GM12878 (cell line): ENCODE measurements around the gene DTD1. TPM values are rescaled to one million over a fixed set of nuclear protein-coding genes. Genes with fewer than 3 reads are reported as not detected.

Source experiments
- ATAC-seq: fragments of 200-7000 bp; cut with Tn5 transposase; 3 replicates; pipeline ENCODE4 v1.9.1; 2020; ENCODE audit warnings: mild to moderate bottlenecking, moderate library complexity
- BruUV-seq: library from RNA; stranded (reverse); fragments of 400-500 nt; replicated peaks from 2 replicates; lab custom pipeline; 2021; lab: Mats Ljungman, UMichigan
- CTCF ChIA-PET: fragments of 300-600 bp; sonication (Branson Sonifier 250); formaldehyde crosslinking; extraction: SDS; loops from one replicate; lab custom pipeline; 2021; ENCODE audit warnings: inconsistent platforms; lab: Yijun Ruan, JAX
- POLR2A ChIA-PET: fragments of 350-600 bp; formaldehyde crosslinking; extraction: SDS; loops from one replicate; lab custom pipeline; 2021; ENCODE audit warnings: inconsistent platforms; lab: Charles Lee
- RAD21 ChIA-PET: fragments of 300-600 bp; sonication (Branson Sonifier 250); formaldehyde crosslinking; loops from one replicate; lab custom pipeline; 2023; ENCODE audit warnings: antibody characterized with exemption; ENCODE audit not compliant: unreplicated experiment; lab: Charles Lee
- SMC1A ChIA-PET: fragments of 300-600 bp; sonication (Branson Sonifier 250); formaldehyde crosslinking; loops from one replicate; lab custom pipeline; 2023; ENCODE audit not compliant: unreplicated experiment, uncharacterized antibody; lab: Charles Lee
- DNase-seq: peaks from one replicate; pipeline ENCODE4 v3.0.0-alpha.2; 2011; ENCODE audit warnings: low read depth, low spot score
- FAIRE-seq: peaks from 3 replicates; lab custom pipeline; 2011; peaks lifted over from hg19 to GRCh38; lab: Jason Lieb, UNC
- H2AFZ ChIP-seq: 2 replicates; pipeline ENCODE4 v1.6.0; 2011; ENCODE audit warnings: low read depth, low read length, control low read depth; ENCODE audit not compliant: control insufficient read depth
- H3K27ac ChIP-seq: 2 replicates; pipeline ENCODE4 v1.5.1; 2011; ENCODE audit warnings: control low read depth; ENCODE audit not compliant: control insufficient read depth, insufficient read depth
- H3K27me3 ChIP-seq, 2 experiments: replicated peaks in 1 of 2; 2 replicates each; pipeline versions ENCODE4 v1.6.0 to v1.6.1; 2011; ENCODE audit warnings: low read length in 1 of 2; ENCODE audit not compliant: control insufficient read depth in 2 of 2, insufficient read depth in 2 of 2
- H3K36me3 ChIP-seq, 2 experiments: 2 replicates each; pipeline ENCODE4 v1.5.1; 2011; ENCODE audit warnings: low read length in 1 of 2; ENCODE audit not compliant: control insufficient read depth in 2 of 2, insufficient read depth in 2 of 2
- H3K4me1 ChIP-seq: 2 replicates; pipeline ENCODE4 v1.6.1; 2011; ENCODE audit warnings: mild to moderate bottlenecking, low read length, moderate library complexity, mixed read lengths; ENCODE audit not compliant: control insufficient read depth, insufficient read depth
- H3K4me2 ChIP-seq: 2 replicates; pipeline ENCODE4 v1.6.0; 2011; ENCODE audit warnings: control low read depth; ENCODE audit not compliant: control insufficient read depth, insufficient read depth
- H3K4me3 ChIP-seq: fragments of 200-600 bp; sonication (generic); 2 replicates; pipeline ENCODE4 v1.5.1; 2016
- H3K79me2 ChIP-seq: 2 replicates; pipeline ENCODE4 v1.6.0; 2011; ENCODE audit warnings: low read length; ENCODE audit not compliant: control insufficient read depth, insufficient read depth
- H3K9ac ChIP-seq: 2 replicates; pipeline ENCODE4 v1.8.0; 2011; ENCODE audit warnings: low read length, control low read depth, mixed read lengths; ENCODE audit not compliant: control insufficient read depth, insufficient read depth
- H3K9me3 ChIP-seq: replicated peaks from 3 replicates; pipeline ENCODE4 v1.5.1; 2011; ENCODE audit warnings: mild to moderate bottlenecking, low read length; ENCODE audit not compliant: control insufficient read depth, insufficient read depth
- H4K20me1 ChIP-seq: 2 replicates; pipeline ENCODE4 v1.6.0; 2011; ENCODE audit not compliant: control insufficient read depth, insufficient read depth
- BHLHE40 ChIP-seq, 2 experiments: fragments of 450-650 bp in 1 of 2; IDR thresholded peaks; 2 replicates each; pipeline ENCODE4 v1.6.1; 2011 to 2017; ENCODE audit warnings: low read depth in 2 of 2, borderline replicate concordance in 1 of 2, improper control_type of control experiment in 1 of 2, low read length in 1 of 2, mild to moderate bottlenecking in 1 of 2
- ETV6 ChIP-seq, 2 experiments: fragments of 450-650 bp in 1 of 2; IDR thresholded peaks in 1 of 2; conservative IDR thresholded peaks in 1 of 2; 2 replicates each; pipeline ENCODE4 v1.6.1; 2014; ENCODE audit warnings: antibody characterized with exemption in 1 of 2, borderline replicate concordance in 1 of 2, low read depth in 1 of 2, mild to moderate bottlenecking in 1 of 2, moderate library complexity in 1 of 2
- IKZF2 ChIP-seq, 2 experiments: fragments of 450-650 bp; IDR thresholded peaks; 2 replicates each; pipeline ENCODE4 v1.6.1; 2017; ENCODE audit warnings: mild to moderate bottlenecking in 2 of 2, moderate library complexity in 2 of 2
- IRF4 ChIP-seq: IDR thresholded peaks from 2 replicates; pipeline ENCODE4 v1.6.1; 2011; ENCODE audit warnings: low read depth, low read length
- MEF2B ChIP-seq: fragments of 450-650 bp; IDR thresholded peaks from 2 replicates; pipeline ENCODE4 v1.6.1; 2018; ENCODE audit warnings: mild to moderate bottlenecking, moderate library complexity; ENCODE audit not compliant: partially characterized antibody, poor library complexity, severe bottlenecking
- RCOR1 ChIP-seq: conservative IDR thresholded peaks from 2 replicates; pipeline ENCODE4 v1.6.1; 2012; ENCODE audit warnings: low read depth, low read length, improper control_type of control experiment
- TAF1 ChIP-seq: IDR thresholded peaks from 2 replicates; pipeline ENCODE4 v1.6.1; 2011; ENCODE audit warnings: mild to moderate bottlenecking, low read depth, low read length, borderline replicate concordance
- WGBS: methylation state at CpG from one replicate; pipeline ENCODE4 v1.1.6; 2016; ENCODE audit warnings: low lambda C conversion rate; ENCODE audit not compliant: insufficient replicate concordance, insufficient coverage; ENCODE audit errors: missing lambda C conversion rate; 5-methylcytosine and 5-hydroxymethylcytosine counted together
- in situ Hi-C: fragments of 300-500 bp; cut with MboI; formaldehyde crosslinking; loops from 9 replicates; pipeline ENCODE4 v1.14.3; 2018; ENCODE audit warnings: mixed read lengths
- intact Hi-C: fragments of 100-400 bp; cut with micrococcal nuclease; formaldehyde crosslinking; loops from one replicate; pipeline ENCODE4 v1.14.2; 2022; ENCODE audit not compliant: unreplicated experiment
- polyA plus RNA-seq, 11 experiments: library from polyadenylated mRNA; depleted of rRNA in 4 of 11; unstranded in 6 of 11; stranded (reverse) in 5 of 11; fragments of >200 nt; fragmentation: Nextera tagmentation in 4 of 11; fragmentation: Illumina TruSeq in 1 of 11; extraction: Ambion mirVana in 4 of 11; extraction: Trizol in 1 of 11; gene quantifications; 1 replicate in 1 of 11; 2 replicates in 10 of 11; pipeline versions ENCODE4 v1.2.1 to v1.2.3, GENCODE V29; 2011 to 2016; ENCODE audit warnings: inconsistent platforms in 2 of 11, missing spikeins in 2 of 11, low read depth in 1 of 11
- total RNA-seq, 4 experiments: library from RNA; depleted of rRNA in 3 of 4; stranded (reverse); fragments of >200 nt in 3 of 4; fragmentation: Illumina TruSeq in 1 of 4; extraction: Trizol in 1 of 4; gene quantifications; 2 replicates each; pipeline versions ENCODE4 v1.2.1 to v1.2.3, GENCODE V29; 2013 to 2021
- TF ChIP-seq, protein P1 (sequence below): fragments of 450-650 bp; IDR thresholded peaks from 2 replicates; pipeline ENCODE4 v1.6.1; 2016; ENCODE audit warnings: mild to moderate bottlenecking
- TF ChIP-seq, protein P2 (sequence below): IDR thresholded peaks from 2 replicates; pipeline ENCODE4 v1.6.1; 2012; ENCODE audit warnings: low read depth, low read length, improper control_type of control experiment
- TF ChIP-seq, protein P3 (sequence below), 3 experiments: IDR thresholded peaks in 2 of 3; conservative IDR thresholded peaks in 1 of 3; 2 replicates each; pipeline ENCODE4 v1.5.1; 2011; ENCODE audit warnings: low read depth in 3 of 3, low read length in 3 of 3, mild to moderate bottlenecking in 3 of 3, control low read depth in 2 of 3, moderate library complexity in 2 of 3, inconsistent platforms in 1 of 3, mixed read lengths in 1 of 3; ENCODE audit not compliant: control insufficient read depth in 2 of 3, insufficient read depth in 1 of 3; ENCODE audit errors: extremely low read depth in 1 of 3

The DTD1 gene
- total and polyA plus RNA-seq, 10 of the 15 experiments (the other 5 are each of a cell fraction or from before 2014, with no cell fraction given) = 24.3 to 99.8 (median 63.3) TPM

DNA sequence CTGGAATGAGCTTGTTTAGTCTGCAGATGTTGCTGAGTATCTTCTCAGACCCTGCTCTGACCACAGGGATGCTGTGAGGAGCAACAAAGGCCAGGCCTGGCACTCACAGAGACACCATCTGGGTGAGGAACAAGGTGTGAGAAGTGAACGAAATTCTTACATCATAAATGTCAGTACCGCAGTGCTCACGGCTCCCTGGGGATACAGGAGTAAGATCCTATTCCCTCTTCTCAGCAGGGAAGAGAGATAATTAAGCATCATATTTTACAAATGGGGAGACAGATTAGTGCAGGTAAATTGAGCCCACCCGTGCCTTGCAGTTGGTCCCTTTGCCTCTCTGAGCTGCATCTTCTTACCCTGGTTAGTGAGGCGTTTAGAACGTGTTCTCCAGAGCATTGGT, 106.2 kb downstream of the DTD1 start:
- ATAC-seq (no peak), FAIRE-seq (no peak), DNase-seq (no peak)
- CTCF ChIA-PET = interaction anchor here (0.5 kb wide), 1 partner anchor 193 kb away, joined by 3 read pairs; no protein-coding TSS in a partner anchor
- no peaks in the 10 kb centered on the region for H3K79me2 ChIP-seq
- SMC1A ChIA-PET = no interaction called here
- no peaks in the 10 kb centered on the region for H4K20me1 ChIP-seq
- BruUV-seq = no TSS peak
- POLR2A ChIA-PET = no interaction called here
- H3K4me1 ChIP-seq = no peaks in the 10 kb centered on the region
- no peaks in the 10 kb centered on the region for H3K27me3 ChIP-seq
- H2AFZ ChIP-seq = no peak overlapping the region
- no peak overlapping the region for H3K4me2 ChIP-seq
- no peaks in the 10 kb centered on the region for H3K9me3 ChIP-seq
- intact Hi-C loops (no loop called here), in situ Hi-C loops (no loop called here)
- RAD21 ChIA-PET = no interaction called here
- H3K4me3 ChIP-seq = no peak overlapping the region
- H3K9ac ChIP-seq = no peak overlapping the region
- H3K27ac ChIP-seq = no peak overlapping the region
- 90% methylated on average over 6 of the region's 6 CpGs for WGBS
- TF ChIP-seq, protein P1, sequence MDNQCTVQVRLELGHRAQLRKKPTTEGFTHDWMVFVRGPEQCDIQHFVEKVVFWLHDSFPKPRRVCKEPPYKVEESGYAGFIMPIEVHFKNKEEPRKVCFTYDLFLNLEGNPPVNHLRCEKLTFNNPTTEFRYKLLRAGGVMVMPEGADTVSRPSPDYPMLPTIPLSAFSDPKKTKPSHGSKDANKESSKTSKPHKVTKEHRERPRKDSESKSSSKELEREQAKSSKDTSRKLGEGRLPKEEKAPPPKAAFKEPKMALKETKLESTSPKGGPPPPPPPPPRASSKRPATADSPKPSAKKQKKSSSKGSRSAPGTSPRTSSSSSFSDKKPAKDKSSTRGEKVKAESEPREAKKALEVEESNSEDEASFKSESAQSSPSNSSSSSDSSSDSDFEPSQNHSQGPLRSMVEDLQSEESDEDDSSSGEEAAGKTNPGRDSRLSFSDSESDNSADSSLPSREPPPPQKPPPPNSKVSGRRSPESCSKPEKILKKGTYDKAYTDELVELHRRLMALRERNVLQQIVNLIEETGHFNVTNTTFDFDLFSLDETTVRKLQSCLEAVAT = no peak
- no peak for TF ChIP-seq MEF2B
- TF ChIP-seq, protein P2, sequence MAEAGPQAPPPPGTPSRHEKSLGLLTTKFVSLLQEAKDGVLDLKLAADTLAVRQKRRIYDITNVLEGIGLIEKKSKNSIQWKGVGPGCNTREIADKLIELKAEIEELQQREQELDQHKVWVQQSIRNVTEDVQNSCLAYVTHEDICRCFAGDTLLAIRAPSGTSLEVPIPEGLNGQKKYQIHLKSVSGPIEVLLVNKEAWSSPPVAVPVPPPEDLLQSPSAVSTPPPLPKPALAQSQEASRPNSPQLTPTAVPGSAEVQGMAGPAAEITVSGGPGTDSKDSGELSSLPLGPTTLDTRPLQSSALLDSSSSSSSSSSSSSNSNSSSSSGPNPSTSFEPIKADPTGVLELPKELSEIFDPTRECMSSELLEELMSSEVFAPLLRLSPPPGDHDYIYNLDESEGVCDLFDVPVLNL = no peak
- TF ChIP-seq IKZF2 (IDR thresholded peaks at IDR 0.05) = no peak
- H3K36me3 ChIP-seq = no peaks in the 10 kb centered on the region

DNA sequence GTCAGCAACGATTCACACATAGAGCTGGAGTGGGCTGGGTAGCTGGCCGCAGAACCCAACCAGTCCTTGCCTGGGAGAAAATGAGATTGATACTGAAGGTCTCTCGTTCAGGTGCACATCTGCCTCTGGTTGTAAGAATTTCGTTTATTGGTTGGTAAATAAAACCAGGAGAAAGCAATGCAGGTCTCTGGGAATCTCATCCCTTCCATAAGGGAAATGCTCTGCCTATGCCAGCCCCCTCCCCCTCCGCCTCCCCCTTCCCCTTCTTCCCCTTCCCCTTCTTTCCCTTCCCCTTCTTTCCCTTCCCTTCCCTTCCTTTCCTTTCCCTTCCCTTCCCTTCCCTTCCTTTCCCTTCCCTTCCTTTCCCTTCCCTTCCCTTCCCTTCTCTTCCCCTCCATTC, 107.3 kb downstream of the DTD1 start:
- SMC1A ChIA-PET = no interaction called here
- DNase-seq (no peak), ATAC-seq (no peak), FAIRE-seq (no peak)
- intact Hi-C loops (no loop called here), in situ Hi-C loops (no loop called here)
- Histone ChIP-seq H3K9me3 (no peaks in the 10 kb centered on the region), H3K36me3 (no peaks in the 10 kb centered on the region), H3K27ac (no peak overlapping the region), H4K20me1 (no peaks in the 10 kb centered on the region), H3K4me1 (no peaks in the 10 kb centered on the region), H3K79me2 (no peaks in the 10 kb centered on the region), H3K4me2 (no peak overlapping the region), H2AFZ (no peak overlapping the region), H3K9ac (no peak overlapping the region), H3K27me3 (no peaks in the 10 kb centered on the region), H3K4me3 (no peak overlapping the region)
- RAD21 ChIA-PET = no interaction called here
- CTCF ChIA-PET = no interaction called here
- WGBS = 55% methylated on average over 5 of the region's 5 CpGs
- no TSS peak for BruUV-seq
- POLR2A ChIA-PET = no interaction called here
- TF ChIP-seq TAF1 = no peak
- no peak for TF ChIP-seq IKZF2 (IDR thresholded peaks at IDR 0.05)
- TF ChIP-seq RCOR1 = no peak
- no peak for TF ChIP-seq ETV6 (conservative IDR thresholded peaks at IDR 0.05 in 1 of 2, IDR thresholded peaks at IDR 0.05 in 1 of 2; ENCODE audit: borderline replicate concordance in 1 of 2, low read depth in 1 of 2)
- TF ChIP-seq IRF4 = no peak
- TF ChIP-seq BHLHE40 (IDR thresholded peaks at IDR 0.05; ENCODE audit: borderline replicate concordance in 1 of 2, low read depth in 2 of 2, low read length in 1 of 2) = no peak
- TF ChIP-seq, protein P3, sequence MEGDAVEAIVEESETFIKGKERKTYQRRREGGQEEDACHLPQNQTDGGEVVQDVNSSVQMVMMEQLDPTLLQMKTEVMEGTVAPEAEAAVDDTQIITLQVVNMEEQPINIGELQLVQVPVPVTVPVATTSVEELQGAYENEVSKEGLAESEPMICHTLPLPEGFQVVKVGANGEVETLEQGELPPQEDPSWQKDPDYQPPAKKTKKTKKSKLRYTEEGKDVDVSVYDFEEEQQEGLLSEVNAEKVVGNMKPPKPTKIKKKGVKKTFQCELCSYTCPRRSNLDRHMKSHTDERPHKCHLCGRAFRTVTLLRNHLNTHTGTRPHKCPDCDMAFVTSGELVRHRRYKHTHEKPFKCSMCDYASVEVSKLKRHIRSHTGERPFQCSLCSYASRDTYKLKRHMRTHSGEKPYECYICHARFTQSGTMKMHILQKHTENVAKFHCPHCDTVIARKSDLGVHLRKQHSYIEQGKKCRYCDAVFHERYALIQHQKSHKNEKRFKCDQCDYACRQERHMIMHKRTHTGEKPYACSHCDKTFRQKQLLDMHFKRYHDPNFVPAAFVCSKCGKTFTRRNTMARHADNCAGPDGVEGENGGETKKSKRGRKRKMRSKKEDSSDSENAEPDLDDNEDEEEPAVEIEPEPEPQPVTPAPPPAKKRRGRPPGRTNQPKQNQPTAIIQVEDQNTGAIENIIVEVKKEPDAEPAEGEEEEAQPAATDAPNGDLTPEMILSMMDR (IDR thresholded peaks at IDR 0.05 in 2 of 3, conservative IDR thresholded peaks at IDR 0.05 in 1 of 3; ENCODE audit: control insufficient read depth in 2 of 3, extremely low read depth in 1 of 3, insufficient read depth in 1 of 3, low read depth in 3 of 3, low read length in 3 of 3) = no peak
